ENCODE measurements around the gene CD81.

CD81 gene

DNA sequence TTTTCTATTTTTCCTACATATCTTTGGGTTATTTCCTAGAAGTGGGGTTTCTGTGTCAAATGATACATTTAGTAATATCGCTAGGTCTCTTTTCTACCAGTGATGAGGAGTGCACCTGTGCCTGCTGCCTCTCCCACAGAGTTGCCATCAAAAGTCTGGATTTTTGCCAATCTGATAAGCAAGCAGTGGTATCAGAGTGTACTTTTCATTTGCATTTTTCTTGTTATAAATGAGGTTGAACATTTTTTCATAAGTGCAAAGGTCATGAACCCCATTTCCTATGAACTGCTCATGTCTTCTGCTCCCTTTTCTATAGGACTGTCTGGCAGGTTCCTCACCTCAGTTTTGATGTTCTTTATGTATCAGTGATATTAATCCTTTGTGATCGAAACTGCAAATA, 65.5 kb downstream of the CD81 start:
- peak; percentile 55 for DNase-seq

DNA sequence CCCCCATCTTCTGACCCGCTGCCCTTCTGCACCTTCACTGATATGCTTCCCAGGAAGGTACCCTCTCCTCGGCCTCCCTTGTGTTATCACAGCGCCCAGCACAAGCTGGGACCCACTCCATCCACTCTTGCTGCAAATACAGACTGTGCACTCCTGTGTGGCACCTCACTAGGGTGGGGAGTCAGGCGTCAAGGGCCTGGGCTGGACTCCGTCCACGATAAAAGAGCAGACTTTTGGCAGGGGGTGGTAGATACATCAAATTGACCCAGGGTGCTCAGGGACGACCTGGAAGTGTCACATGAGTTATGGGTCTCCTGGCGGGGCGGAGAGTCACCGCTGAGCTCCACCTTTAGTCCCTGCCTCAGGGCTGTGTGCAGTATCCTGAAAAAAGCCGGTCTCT, 66.3 kb downstream of the CD81 start:
- no peak for DNase-seq

DNA sequence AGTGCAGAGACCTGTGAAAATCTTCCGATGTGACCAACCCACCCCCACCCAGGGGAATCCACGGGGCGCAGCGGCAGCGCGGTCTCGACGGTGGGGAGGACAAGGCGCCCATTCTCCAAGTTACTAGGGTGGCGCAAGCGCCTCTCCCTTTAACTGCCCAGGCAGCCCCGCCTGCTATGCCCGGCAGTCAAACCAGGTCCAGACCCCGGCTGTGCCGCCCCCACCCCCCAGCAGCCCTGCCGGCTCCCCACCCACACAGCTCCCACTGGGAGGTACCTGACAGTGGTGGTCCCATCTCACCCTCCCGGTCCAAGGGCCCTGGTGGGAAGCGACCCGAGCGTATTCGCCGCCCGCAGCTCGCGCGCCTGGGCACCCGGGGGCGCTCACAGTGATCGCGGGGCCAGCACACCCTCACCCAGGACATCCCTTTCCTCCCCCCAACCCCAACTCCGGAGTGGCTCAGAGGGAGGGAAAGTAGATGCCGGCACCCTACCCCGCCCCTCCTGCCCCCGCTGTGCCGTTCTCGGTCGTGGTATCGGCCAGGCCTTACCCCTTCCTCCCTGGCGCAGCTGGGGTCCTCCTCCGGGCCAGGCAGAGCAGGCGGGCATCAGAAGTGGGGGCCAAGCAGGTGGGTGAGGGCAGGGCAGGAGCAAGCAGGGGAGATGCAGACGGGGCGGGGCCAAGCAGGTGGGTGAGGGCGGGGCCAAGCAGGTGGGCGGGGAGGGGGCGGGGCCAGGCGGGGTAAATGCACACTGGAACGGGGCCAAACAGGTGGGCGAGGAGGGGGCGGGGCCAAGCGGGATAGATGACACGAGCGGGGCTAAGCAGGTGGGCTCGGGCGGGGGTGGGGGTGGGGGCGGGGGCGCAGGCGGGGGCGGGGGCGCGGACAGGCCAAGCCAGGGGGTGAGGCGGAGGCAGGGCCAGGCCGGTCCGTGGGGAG, 67.0 kb downstream of the CD81 start, which contains the start of gene TRPM5:
Gene TRPM5 (minus strand): TSS at position 634 of the 940 bp plus-strand sequence. CDS start 21,478 bp downstream, outside the sequence.
- peak; percentile 80 for DNase-seq

DNA sequence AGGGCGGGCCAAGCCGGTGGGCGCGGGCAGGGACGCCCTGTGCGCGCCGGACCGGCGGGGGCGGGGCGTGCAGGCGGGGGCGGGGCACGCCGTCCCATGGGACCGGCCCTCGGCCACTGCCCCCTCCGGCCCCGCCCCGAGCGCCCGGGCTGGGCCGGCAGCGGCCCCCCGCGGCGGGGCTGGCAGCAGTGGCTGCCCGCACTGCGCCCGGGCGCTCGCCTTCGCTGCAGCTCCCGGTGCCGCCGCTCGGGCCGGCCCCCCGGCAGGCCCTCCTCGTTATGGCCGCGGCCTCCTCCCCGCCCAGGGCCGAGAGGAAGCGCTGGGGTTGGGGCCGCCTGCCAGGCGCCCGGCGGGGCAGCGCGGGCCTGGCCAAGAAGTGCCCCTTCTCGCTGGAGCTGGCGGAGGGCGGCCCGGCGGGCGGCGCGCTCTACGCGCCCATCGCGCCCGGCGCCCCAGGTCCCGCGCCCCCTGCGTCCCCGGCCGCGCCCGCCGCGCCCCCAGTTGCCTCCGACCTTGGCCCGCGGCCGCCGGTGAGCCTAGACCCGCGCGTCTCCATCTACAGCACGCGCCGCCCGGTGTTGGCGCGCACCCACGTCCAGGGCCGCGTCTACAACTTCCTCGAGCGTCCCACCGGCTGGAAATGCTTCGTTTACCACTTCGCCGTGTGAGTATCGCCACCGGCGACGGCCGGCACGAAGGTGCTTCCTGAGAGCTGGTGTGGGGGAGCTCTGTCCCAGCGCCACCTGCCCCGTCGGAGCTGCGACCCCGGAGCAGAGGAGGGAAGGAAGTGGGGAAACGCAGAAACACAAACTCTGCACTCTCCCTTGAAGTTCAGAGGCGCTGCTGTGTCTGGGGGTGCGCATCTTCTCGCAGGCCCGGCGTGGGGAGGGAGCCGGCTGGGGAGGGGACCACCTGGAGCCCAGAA, 68.0 kb downstream of the CD81 start, which contains the start of gene KCNQ1:
Gene KCNQ1 (plus strand): TSS at position 188 of the 925 bp plus-strand sequence. CDS start 91 bp downstream, at position 279.
- DNase-seq, result peak; percentile 10

DNA sequence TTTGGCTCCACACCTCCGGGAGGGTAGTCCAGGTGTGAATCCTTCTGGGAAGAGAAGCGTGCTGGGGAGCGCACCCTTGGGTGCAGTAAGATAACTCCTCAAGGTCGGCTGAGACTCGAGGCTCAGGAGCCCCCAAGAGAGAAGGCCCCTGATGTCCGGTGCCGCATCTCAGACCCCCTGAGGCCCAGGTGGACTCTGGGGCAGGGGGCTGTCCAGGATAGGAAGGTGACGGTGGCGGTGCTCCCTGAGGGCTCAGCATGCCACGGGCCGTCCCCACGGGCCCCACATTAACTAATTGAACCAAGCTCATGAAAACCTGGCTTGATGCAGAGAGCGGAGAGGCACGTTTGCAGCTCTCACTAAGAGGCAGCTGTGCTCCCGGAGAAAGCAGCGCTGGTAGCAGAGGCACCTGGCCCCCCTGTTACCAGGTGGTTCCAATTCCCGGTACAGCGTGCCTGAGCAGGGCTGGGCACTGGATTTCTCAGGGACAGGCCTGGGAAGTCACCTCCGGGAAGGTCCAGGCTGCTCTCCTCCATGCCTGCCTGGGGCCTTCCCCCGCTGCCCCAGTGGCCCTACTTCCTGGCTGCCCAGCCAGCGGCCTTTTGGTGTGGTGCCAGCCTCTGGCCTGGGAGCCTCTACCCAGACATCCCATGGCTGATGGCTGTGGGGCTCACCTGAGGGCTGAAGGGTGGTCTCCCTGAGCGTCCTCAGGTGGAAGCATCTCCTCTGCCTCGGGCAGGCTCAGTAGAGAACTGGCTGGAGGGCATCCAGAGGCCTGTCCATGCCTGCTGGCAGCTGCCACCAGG, 68.8 kb downstream of the CD81 start:
- DNase-seq, result peak; percentile 15

DNA sequence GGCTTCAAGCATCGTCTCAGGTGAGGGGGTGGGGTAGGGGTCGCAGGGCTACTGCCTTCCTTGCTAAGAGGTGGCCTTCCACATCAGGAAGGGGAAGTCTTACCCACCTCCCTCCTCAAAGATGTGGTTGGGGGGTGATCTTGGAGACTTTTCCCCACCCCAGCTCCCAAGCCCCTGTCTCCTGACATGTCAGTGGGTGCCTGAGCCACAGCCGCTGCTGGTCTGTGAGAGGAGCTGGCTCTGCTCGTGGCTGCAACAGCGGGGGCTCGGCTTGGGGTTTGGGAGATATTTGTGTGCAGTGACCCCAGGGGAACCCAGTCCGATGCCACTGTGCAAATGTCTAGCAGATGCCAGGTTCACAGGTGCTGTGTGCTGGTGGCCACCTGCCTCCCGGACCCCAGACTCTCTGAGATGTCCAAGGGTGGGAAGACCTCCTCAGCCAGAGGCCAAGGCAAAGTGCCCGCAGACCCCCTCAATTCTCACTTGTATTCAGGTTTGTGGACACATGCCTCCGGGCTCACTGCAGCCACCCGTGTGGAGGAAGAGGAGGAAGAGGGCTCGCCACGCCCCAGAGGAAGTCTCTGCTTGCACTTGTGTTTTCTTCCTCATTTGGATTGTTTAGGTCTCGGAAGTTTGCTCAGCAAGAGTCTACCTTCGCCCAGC, 69.6 kb downstream of the CD81 start:
- DNase-seq, result no peak

Data from NCI-H1105 (cell line).